Measurements from ENCODE around the gene DGKD.

- TF ChIP-seq CTCF (IDR thresholded peaks at IDR 0.05), result no peak
- no peak for TF ChIP-seq POLR2AphosphoS5 (IDR thresholded peaks at IDR 0.05)
- no peak for TF ChIP-seq POLR2A (IDR thresholded peaks at IDR 0.05)
- no peak for TF ChIP-seq EP300 (IDR thresholded peaks at IDR 0.05)
Observed at GRCh38 chr2:233353101-233353768, 1.1 kb upstream of the DGKD start.
